ENCODE results near the gene MKNK2.
"Not testable (repeated sequence)": the region's sequence is repeated elsewhere in the genome, so short reads cannot be mapped to it uniquely, and the experiment has no call there.

MKNK2 gene

GRCh38 chr19:2050991-2051772, at the start of gene MKNK2:
Gene MKNK2, minus strand, starts transcription at chr19:2051244. Its CDS starts 393 bp downstream, at chr19:2050851.
- DNase-seq (ENCODE audit: low read depth), result peak; percentile 85

GRCh38 chr19:2100719-2101061, 49.6 kb upstream of the MKNK2 start:
- no peak for DNase-seq (ENCODE audit: low read depth)

- DNase-seq (ENCODE audit: low read depth), result no peak
Observed at GRCh38 chr19:2099937-2100718, 49.1 kb upstream of the MKNK2 start.

GRCh38 chr19:2099054-2099501, 48.0 kb upstream of the MKNK2 start:
- no peak for DNase-seq (ENCODE audit: low read depth)

- no peak for DNase-seq (ENCODE audit: low read depth)
Observed at GRCh38 chr19:2097886-2098327, 46.9 kb upstream of the MKNK2 start.

GRCh38 chr19:2097203-2097885, 46.3 kb upstream of the MKNK2 start:
- DNase-seq (ENCODE audit: low read depth), result peak; percentile 65

GRCh38 chr19:2096480-2097202, 45.6 kb upstream of the MKNK2 start, which contains the start of gene IZUMO4:
Gene IZUMO4, plus strand, starts transcription at chr19:2096915. Its CDS starts 31 bp downstream, at chr19:2096946.
- peak; percentile 100 for DNase-seq (ENCODE audit: low read depth)

GRCh38 chr19:2096034-2096479, 45.0 kb upstream of the MKNK2 start, which contains the start of gene MOB3A:
Gene MOB3A, minus strand, starts transcription at chr19:2096326. Its CDS starts 17,766 bp downstream, at chr19:2078560.
- DNase-seq (ENCODE audit: low read depth), result no peak

GRCh38 chr19:2091926-2092525, 41.0 kb upstream of the MKNK2 start:
- DNase-seq (ENCODE audit: low read depth), result not testable (repeated sequence)

GRCh38 chr19:2089727-2090053, 38.6 kb upstream of the MKNK2 start:
- DNase-seq (ENCODE audit: low read depth), result no peak

GRCh38 chr19:2089001-2089711, 38.1 kb upstream of the MKNK2 start:
- no peak for DNase-seq (ENCODE audit: low read depth)

GRCh38 chr19:2087621-2088100, 36.6 kb upstream of the MKNK2 start:
- DNase-seq (ENCODE audit: low read depth), result no peak

- not testable (repeated sequence) for DNase-seq (ENCODE audit: low read depth)
Observed at GRCh38 chr19:2086695-2087620, 35.9 kb upstream of the MKNK2 start.

- DNase-seq (ENCODE audit: low read depth), result peak; percentile 92
Observed at GRCh38 chr19:2084993-2085720, 34.1 kb upstream of the MKNK2 start.

- DNase-seq (ENCODE audit: low read depth), result peak; percentile 67
Observed at GRCh38 chr19:2083174-2083854, 32.3 kb upstream of the MKNK2 start.

- DNase-seq (ENCODE audit: low read depth), result peak; percentile 42
Observed at GRCh38 chr19:2081873-2082810, 31.1 kb upstream of the MKNK2 start.
